Heart right ventricle (tissue), 16 donors: ENCODE data around the gene COL5A1. TPM values are rescaled to one million over a fixed set of nuclear protein-coding genes. Genes with fewer than 3 reads are reported as not detected.

Experiments
- ATAC-seq, 8 donors: fragments of 200-7000 bp; cut with Tn5 transposase; one replicate each; pipeline ENCODE4 v1.9.1; 2020; ENCODE audit warnings: mild to moderate bottlenecking in 8 of 8, moderate library complexity in 8 of 8, moderate number of reproducible peaks in 1 of 8
- DNase-seq, 2 donors: peaks; one replicate each; pipeline ENCODE4 v3.0.0-alpha.2; 2020
- H3K27ac ChIP-seq, 10 donors: fragments of 200-600 bp; sonication (generic) in 2 of 10; one replicate each; pipeline versions ENCODE4 v1.5.0 to v1.8.0; 2020 to 2022; ENCODE audit warnings: mild to moderate bottlenecking in 3 of 10
- H3K27me3 ChIP-seq, 7 donors: fragments of 200-600 bp; one replicate each; pipeline ENCODE4 v1.8.0; 2021 to 2022; ENCODE audit warnings: mild to moderate bottlenecking in 2 of 7
- H3K36me3 ChIP-seq, 9 donors: fragments of 200-600 bp; sonication (generic) in 1 of 9; one replicate each; pipeline versions ENCODE4 v1.5.0 to v1.8.0; 2020 to 2022; ENCODE audit warnings: mild to moderate bottlenecking in 2 of 9
- H3K4me1 ChIP-seq, 9 donors: fragments of 200-600 bp; sonication (generic) in 1 of 9; one replicate each; pipeline versions ENCODE4 v1.5.0 to v1.8.0; 2020 to 2022; ENCODE audit warnings: mild to moderate bottlenecking in 4 of 9
- H3K4me3 ChIP-seq, 10 donors: fragments of 200-600 bp; sonication (generic) in 2 of 10; one replicate each; pipeline versions ENCODE4 v1.5.0 to v1.8.0; 2020 to 2022; ENCODE audit warnings: mild to moderate bottlenecking in 7 of 10, moderate library complexity in 2 of 10
- H3K9me3 ChIP-seq, 11 donors: fragments of 200-600 bp in 10 of 11; sonication (generic) in 2 of 11; one replicate each; pipeline versions ENCODE4 v1.5.0 to v1.8.0; 2013 to 2022; ENCODE audit warnings: mild to moderate bottlenecking in 2 of 11, control low read depth in 1 of 11, moderate library complexity in 1 of 11
- CTCF ChIP-seq, 9 donors: fragments of 200-600 bp; sonication (generic) in 2 of 9; IDR thresholded peaks; one replicate each; pipeline versions ENCODE4 v1.5.0 to v1.8.0; 2021 to 2022; ENCODE audit warnings: antibody characterized with exemption in 9 of 9, mild to moderate bottlenecking in 5 of 9, moderate library complexity in 1 of 9
- WGBS, 2 donors: extraction: QIAGEN DNeasy Blood & Tissue Kit; methylation state at CpG; one replicate each; pipeline ENCODE4 v1.1.7; 2013; ENCODE audit warnings: inconsistent platforms in 1 of 2; 5-methylcytosine and 5-hydroxymethylcytosine counted together
- intact Hi-C, 10 donors: fragments of 100-400 bp; cut with DNase I; formaldehyde crosslinking; loops; one replicate each; pipeline versions ENCODE4 v1.11.1 to v1.14.2; 2022
- polyA plus RNA-seq, 2 donors: library from polyadenylated mRNA; stranded (reverse); fragments of 200-250 nt; gene quantifications; one replicate each; pipeline ENCODE4 v1.2.3, GENCODE V29; 2013
- total RNA-seq, 10 donors: library from RNA; stranded (reverse); fragmentation: NEBNext Ultra II Directional in 3 of 10; extraction: Animal tissue kit (Norgen Biotek cat#: 25700) in 3 of 10; gene quantifications; one replicate each; pipeline versions ENCODE4 v1.2.1 to v1.2.4, GENCODE V29; 2021 to 2023
- donor health status: Arrhythmogenic right ventricular cardiomyopathy.
- donor health status: ischemic (EF 13 %, LVEDD 7.1; RV severe dilation, severe dysfunction).
- donor health status: healthy with polysubstance abuse.
- donor health status: DM: no; HTN: yes; CAD: no.
- donor health status: DM: no; HTN: no; CAD: no.
- donor health status: ischemic (EF 25% LVEDD 6.9; RV normal size, moderate dysfunction).
- donor health status: ischemic (EF 25% LVEDD 5.7; RV mildly dilated, moderate dysfunction).
- donor health status: healthy.
- donor health status: DM: yes; HTN: yes; CAD: no.
- donor health status: Ischemic cardiomyopathy.
- donor health status: ischemic (EF 35%, LVEDD 5.7; RV mildly dilated, moderate dysfunction).
- donor health status: nonischemic (EF 11% LVEDD 7.7; RV severe dilation, severe dysfunction).
- donor health status: DM: yes; HTN: yes; CAD: no.
- donor health status: PGD.
- donor health status: ischemic (EF 29% LVEDD 5.4; RV normal size, mild dysfunction).
- donor health status: nonischemic (EF 23%, LVEDD 6.1; RV moderate dilation, normal function).

The COL5A1 gene
- total and polyA plus RNA-seq, 12 donors = 8.1 to 60.0 (median 13.3) TPM

- Histone ChIP-seq H3K9me3 (no peaks in the 10 kb centered on the region), H3K27me3 (no peaks in the 10 kb centered on the region), H3K36me3 (peaks cover 0 to 44% (median 0%) of the 10 kb centered on the region in 9 donors), H3K4me3 (no peak overlapping the region), H3K4me1 (no peaks in the 10 kb centered on the region), H3K27ac (no peak overlapping the region)
- DNase-seq = no peak
- WGBS, 2 donors = 96% methylated on average over 19 of the region's 19 CpGs
- no peak for TF ChIP-seq CTCF (IDR thresholded peaks at IDR 0.05)
- intact Hi-C loops = no loop called here
- ATAC-seq = no peak
Observed at GRCh38 chr9:134832471-134832870, 190.9 kb downstream of the COL5A1 start.

GRCh38 chr9:134833294-134833880 lies 191.8 kb downstream of the COL5A1 start:
- no peak overlapping the region for H3K4me3 ChIP-seq
- intact Hi-C loops = no loop called here
- H3K4me1 ChIP-seq = no peaks in the 10 kb centered on the region
- no peak for TF ChIP-seq CTCF (IDR thresholded peaks at IDR 0.05)
- DNase-seq (no peak), ATAC-seq (no peak)
- WGBS, 2 donors = 84 to 86% methylated on average over 11 of the region's 11 CpGs
- H3K9me3 ChIP-seq = no peaks in the 10 kb centered on the region
- H3K27me3 ChIP-seq = no peaks in the 10 kb centered on the region
- H3K36me3 ChIP-seq = peaks cover 0 to 43% (median 0%) of the 10 kb centered on the region in 9 donors
- no peak overlapping the region for H3K27ac ChIP-seq

DNA sequence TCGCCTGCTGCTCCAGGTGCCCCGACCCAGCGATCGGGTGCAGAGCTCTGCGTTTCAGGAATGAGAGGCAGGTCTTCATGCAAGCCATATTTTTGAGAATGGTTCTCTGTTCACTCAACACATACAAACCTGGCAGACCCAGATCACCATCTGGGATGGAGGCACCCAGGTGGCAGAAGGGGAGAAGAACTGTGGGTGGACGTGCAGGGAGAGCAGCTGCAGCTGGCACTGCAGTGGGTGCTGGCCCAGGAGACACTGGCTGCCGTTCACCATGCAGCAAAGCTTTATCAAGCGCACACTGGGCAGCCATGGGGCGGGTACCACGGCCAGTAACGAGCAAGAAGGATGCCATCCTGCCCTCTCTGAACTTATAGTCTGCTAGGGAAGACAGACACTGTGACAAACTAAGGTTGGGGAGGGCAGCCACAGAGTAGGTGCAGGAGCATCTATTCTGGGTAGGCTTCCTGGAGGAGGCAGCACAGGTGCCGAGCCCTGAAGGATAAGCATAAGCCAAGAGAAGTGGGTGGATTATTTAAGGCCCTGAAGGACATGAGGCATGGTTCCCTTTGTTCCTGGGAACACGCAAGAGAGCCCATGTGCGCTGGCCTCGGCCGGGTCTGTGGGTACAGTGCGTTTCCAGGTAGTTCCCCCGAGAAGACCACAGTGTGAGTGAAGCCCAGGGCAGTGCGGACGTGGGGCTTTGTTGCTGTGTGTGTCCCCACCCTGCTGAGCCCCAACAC lies 192.8 kb downstream of the COL5A1 start:
- Histone ChIP-seq H3K9me3 (no peaks in the 10 kb centered on the region), H3K4me3 (no peak overlapping the region), H3K27ac (no peak overlapping the region), H3K36me3 (peaks cover 0 to 53% (median 0%) of the 10 kb centered on the region in 9 donors), H3K27me3 (no peaks in the 10 kb centered on the region), H3K4me1 (no peaks in the 10 kb centered on the region)
- no peak for DNase-seq
- no peak for TF ChIP-seq CTCF (IDR thresholded peaks at IDR 0.05)
- intact Hi-C loops = no loop called here
- WGBS, 2 donors = 93 to 94% methylated on average over 20 of the region's 20 CpGs
- no peak for ATAC-seq

- H3K36me3 ChIP-seq = peaks cover 0 to 53% (median 0%) of the 10 kb centered on the region in 9 donors
- H3K9me3 ChIP-seq = no peaks in the 10 kb centered on the region
- H3K4me1 ChIP-seq = no peaks in the 10 kb centered on the region
- WGBS, 2 donors = 92 to 93% methylated on average over 25 of the region's 25 CpGs
- H3K27me3 ChIP-seq = no peaks in the 10 kb centered on the region
- no peak overlapping the region for H3K27ac ChIP-seq
- TF ChIP-seq CTCF (IDR thresholded peaks at IDR 0.05) = no peak
- no peak for DNase-seq
- ATAC-seq = peak in 2 of 8 donors; percentile 4 to 5
- no peak overlapping the region for H3K4me3 ChIP-seq
- intact Hi-C loops = no loop called here
Observed at GRCh38 chr9:134834957-134835419, 193.4 kb downstream of the COL5A1 start.
